Prostate gland (tissue), 2 donors: ENCODE measurements around the gene LRCH2. TPM values are rescaled to one million over a fixed set of nuclear protein-coding genes. Genes with fewer than 3 reads are reported as not detected.

Experiments used
- DNase-seq: peaks from one replicate; pipeline ENCODE4 v3.0.0-alpha.2; 2019; ENCODE audit warnings: low spot score
- H3K27ac ChIP-seq, 2 donors: fragments of 200-600 bp; sonication (generic); 2 replicates each; pipeline ENCODE4 v1.5.1; 2017 to 2019
- H3K27me3 ChIP-seq: fragments of 200-600 bp; sonication (generic); replicated peaks from 2 replicates; pipeline ENCODE4 v1.5.1; 2019; ENCODE audit not compliant: insufficient read depth
- H3K36me3 ChIP-seq, 2 donors: fragments of 200-600 bp; sonication (generic); 1 replicate in 1 of 2; 2 replicates in 1 of 2; pipeline versions ENCODE4 v1.5.1 to v1.8.1; 2017 to 2019
- H3K4me1 ChIP-seq: fragments of 200-600 bp; sonication (generic); replicated peaks from 2 replicates; pipeline ENCODE4 v1.5.1; 2019
- H3K4me3 ChIP-seq, 2 donors: fragments of 200-600 bp; sonication (generic); 2 replicates each; pipeline ENCODE4 v1.5.1; 2017 to 2019
- H3K9me3 ChIP-seq: fragments of 200-600 bp; sonication (generic); 2 replicates; pipeline ENCODE4 v1.5.1; 2017
- CTCF ChIP-seq, 4 experiments: fragments of 200-600 bp in 2 of 4; fragments of 450-650 bp in 2 of 4; sonication (generic) in 2 of 4; IDR thresholded peaks; 1 replicate in 3 of 4; 2 replicates in 1 of 4; pipeline ENCODE4 v1.5.1; 2016 to 2019; ENCODE audit warnings: antibody characterized with exemption in 4 of 4, mild to moderate bottlenecking in 2 of 4, moderate library complexity in 2 of 4
- POLR2A ChIP-seq: fragments of 450-650 bp; IDR thresholded peaks from one replicate; pipeline ENCODE4 v1.6.1; 2016; ENCODE audit warnings: antibody characterized with exemption, mild to moderate bottlenecking
- POLR2AphosphoS5 ChIP-seq: sonication (generic); formaldehyde crosslinking; IDR thresholded peaks from one replicate; pipeline ENCODE4 v1.6.1; 2017; ENCODE audit warnings: antibody characterized with exemption
- WGBS: methylation state at CpG from one replicate; pipeline ENCODE4 v1.1.5; 2018; 5-methylcytosine and 5-hydroxymethylcytosine counted together
- intact Hi-C: fragments of 100-400 bp; cut with DNase I; formaldehyde crosslinking; loops from one replicate; pipeline ENCODE4 v1.14.2; 2022
- total RNA-seq, 2 donors: library from RNA; depleted of rRNA; stranded (reverse); fragments of >200 nt; gene quantifications; one replicate each; pipeline ENCODE4 v1.1.0, GENCODE V29; 2016

The LRCH2 gene
- total RNA-seq, 2 donors from 2014 or later: 5.6 to 7.0 TPM

DNA sequence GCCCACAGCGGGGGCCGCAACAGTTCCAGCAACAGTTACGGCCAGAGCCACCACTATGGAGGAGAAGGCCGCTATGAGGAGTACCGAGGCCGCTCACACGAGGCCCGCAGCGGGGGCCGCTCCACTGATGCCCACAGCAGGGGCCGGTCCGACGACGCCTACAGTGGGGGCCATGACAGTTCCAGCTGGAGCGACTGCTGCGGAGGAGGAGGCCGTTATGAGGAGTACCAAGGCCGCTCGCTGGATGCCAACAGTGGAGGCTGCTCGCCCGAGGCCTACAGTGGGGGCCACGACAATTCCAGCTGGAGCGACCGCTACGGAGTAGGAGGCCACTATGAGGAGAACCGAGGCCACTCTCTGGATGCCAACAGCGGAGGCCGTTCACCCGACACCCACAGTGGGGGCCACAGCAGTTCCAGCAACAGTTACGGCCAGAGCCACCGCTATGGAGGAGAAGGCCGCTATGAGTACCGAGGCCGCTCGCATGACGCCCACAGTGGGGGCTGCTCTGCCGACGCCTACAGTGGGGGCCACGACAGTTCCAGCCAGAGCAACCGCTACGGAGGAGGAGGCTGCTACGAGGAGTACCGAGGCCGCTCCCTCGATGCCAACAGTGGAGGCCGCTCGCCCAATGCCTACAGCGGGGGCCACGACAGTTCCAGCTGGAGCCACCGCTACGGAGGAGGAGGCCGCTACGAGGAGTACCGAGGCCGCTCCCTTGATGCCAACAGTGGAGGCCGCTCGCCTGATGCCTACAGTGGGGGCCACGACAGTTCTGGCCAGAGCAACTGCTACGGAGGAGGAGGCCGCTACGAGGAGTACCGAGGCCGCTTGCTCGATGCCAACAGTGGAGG lies 43.0 kb downstream of the LRCH2 start:
- no peak for TF ChIP-seq POLR2AphosphoS5
- TF ChIP-seq POLR2A: no peak
- no peak for TF ChIP-seq CTCF (IDR thresholded peaks at IDR 0.05)
- DNase-seq: no peak
- Histone ChIP-seq H3K36me3 (no peaks in the 10 kb centered on the region), H3K27ac (no peak overlapping the region), H3K4me1 (no peaks in the 10 kb centered on the region), H3K9me3 (no peaks in the 10 kb centered on the region), H3K27me3 (no peaks in the 10 kb centered on the region), H3K4me3 (no peak overlapping the region)
- intact Hi-C loops: no loop called here
- WGBS: 92% methylated on average over 21 of the region's 64 CpGs

DNA sequence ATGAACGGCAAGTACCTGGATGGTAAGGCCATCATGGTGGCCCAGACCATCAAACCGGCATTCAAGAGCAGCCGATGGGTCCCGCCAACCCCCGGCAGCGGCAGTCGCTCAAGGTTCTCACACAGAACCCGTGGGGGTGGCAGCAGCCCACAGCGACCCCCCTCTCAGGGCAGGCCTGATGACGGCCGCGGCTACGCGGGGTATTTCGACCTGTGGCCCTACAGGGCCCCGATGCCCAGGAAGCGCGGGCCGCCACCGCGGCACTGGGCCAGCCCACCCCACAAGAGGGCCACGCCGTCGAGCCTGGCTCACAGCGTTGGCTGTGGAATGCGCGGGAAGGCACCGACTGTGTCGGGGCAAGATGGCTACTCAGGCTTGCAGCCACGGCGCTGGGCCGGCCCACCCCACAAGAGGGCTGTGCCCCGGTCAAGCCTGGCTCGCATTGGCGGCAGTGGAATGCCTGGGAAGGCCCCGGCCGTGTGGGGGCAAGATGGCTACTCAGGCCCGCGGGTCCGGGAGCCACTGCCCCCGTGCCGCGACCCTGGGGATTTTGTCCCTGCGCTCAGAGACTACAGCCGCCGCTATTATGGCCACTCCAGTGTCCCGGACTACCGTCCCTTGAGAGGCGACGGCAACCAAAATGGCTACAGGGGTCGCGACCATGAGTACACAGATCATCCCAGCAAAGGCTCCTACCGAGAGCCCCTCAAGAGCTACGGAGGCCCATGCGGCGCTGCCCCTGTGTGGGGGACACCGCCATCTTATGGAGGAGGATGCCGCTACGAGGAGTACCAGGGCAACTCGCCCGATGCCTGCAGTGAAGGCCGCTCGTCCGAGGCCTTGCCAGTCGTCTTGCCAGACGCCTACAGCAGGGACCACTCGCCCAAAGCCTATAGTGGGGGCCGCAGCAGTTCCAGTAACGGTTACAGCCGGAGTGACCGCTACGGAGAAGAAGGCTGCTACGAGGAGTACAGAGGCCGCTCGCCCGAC lies 44.0 kb downstream of the LRCH2 start:
- no peaks in the 10 kb centered on the region for H3K9me3 ChIP-seq
- DNase-seq: no peak
- no peak overlapping the region for H3K4me3 ChIP-seq
- intact Hi-C loops: no loop called here
- H3K27ac ChIP-seq: no peak overlapping the region
- no peaks in the 10 kb centered on the region for H3K4me1 ChIP-seq
- TF ChIP-seq POLR2A: no peak
- no peaks in the 10 kb centered on the region for H3K27me3 ChIP-seq
- no peaks in the 10 kb centered on the region for H3K36me3 ChIP-seq
- 93% methylated on average over 6 of the region's 76 CpGs for WGBS

GRCh38 chrX:115189110-115189509 lies 44.8 kb downstream of the LRCH2 start, which contains the start of gene RBMXL3:
RBMXL3 (plus strand) TSS chrX:115189410; CDS start chrX:115189442, 32 bp downstream.
- Histone ChIP-seq H3K9me3 (no peaks in the 10 kb centered on the region), H3K36me3 (no peaks in the 10 kb centered on the region), H3K27me3 (no peaks in the 10 kb centered on the region), H3K4me3 (no peak within 1 kb of the TSS), H3K27ac (no peak within 1 kb of the TSS), H3K4me1 (no peaks in the 10 kb centered on the region)
- TF ChIP-seq POLR2AphosphoS5: no peak
- TF ChIP-seq POLR2A: no peak
- TF ChIP-seq CTCF (IDR thresholded peaks at IDR 0.05): no peak
- no peak for DNase-seq
- intact Hi-C loops: no loop called here
- 97% methylated on average over 16 of the region's 16 CpGs for WGBS

DNA sequence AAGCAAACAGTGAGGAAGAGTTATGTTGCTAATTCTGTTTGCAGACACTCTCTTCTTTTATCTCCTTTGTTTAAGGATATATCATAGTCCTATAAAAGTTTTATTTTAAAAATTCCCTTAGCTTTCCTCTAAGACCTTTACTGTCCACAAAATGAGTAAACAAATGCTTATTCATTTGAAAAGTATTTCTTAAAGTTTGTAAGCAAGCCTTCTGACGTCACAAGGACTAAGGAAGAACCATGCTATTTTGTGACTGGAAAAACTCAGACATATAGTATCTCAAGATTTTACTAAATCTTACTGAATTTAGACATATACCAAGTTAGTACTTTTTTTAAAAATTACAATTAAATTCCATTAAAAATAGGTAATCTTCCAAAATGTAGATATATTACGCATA lies 49.9 kb downstream of the LRCH2 start:
- TF ChIP-seq POLR2AphosphoS5: no peak
- TF ChIP-seq POLR2A: no peak
- no peak for TF ChIP-seq CTCF (IDR thresholded peaks at IDR 0.05)
- intact Hi-C loops: no loop called here
- no peak overlapping the region for H3K27ac ChIP-seq
- DNase-seq: no peak
- H3K4me1 ChIP-seq: no peaks in the 10 kb centered on the region
- no peaks in the 10 kb centered on the region for H3K36me3 ChIP-seq
- WGBS: 65% methylated on average over 2 of the region's 2 CpGs
- no peaks in the 10 kb centered on the region for H3K9me3 ChIP-seq
- no peaks in the 10 kb centered on the region for H3K27me3 ChIP-seq
- H3K4me3 ChIP-seq: no peak overlapping the region

GRCh38 chrX:115178473-115178872 lies 55.4 kb downstream of the LRCH2 start:
- no peak overlapping the region for H3K4me3 ChIP-seq

More at GRCh38 chrX:115178473-115178872, 55.4 kb downstream of the LRCH2 start:
- no peaks in the 10 kb centered on the region for H3K9me3 ChIP-seq
- TF ChIP-seq CTCF (IDR thresholded peaks at IDR 0.05): no peak
- TF ChIP-seq POLR2A: no peak
- TF ChIP-seq POLR2AphosphoS5: no peak
- H3K4me1 ChIP-seq: no peaks in the 10 kb centered on the region
- WGBS: 95% methylated on average over 1 of the region's 1 CpG
- H3K27ac ChIP-seq: no peak overlapping the region
- intact Hi-C loops: no loop called here
- no peaks in the 10 kb centered on the region for H3K27me3 ChIP-seq
- H3K36me3 ChIP-seq: no peaks in the 10 kb centered on the region
- no peak for DNase-seq
